Omental fat pad (tissue), 4 donors: ENCODE measurements around the gene DCTN2. TPM values are rescaled to one million over a fixed set of nuclear protein-coding genes. Genes with fewer than 3 reads are reported as not detected.
"Not testable (repeated sequence)": the region's sequence is repeated elsewhere in the genome, so short reads cannot be mapped to it uniquely, and the experiment has no call there.

Source experiments
- ATAC-seq: fragments of 150-250 bp; one replicate; pipeline ENCODE4 v1.9.1; 2016; ENCODE audit warnings: mild to moderate bottlenecking, moderate library complexity; ENCODE audit not compliant: low FRiP score
- DNase-seq: peaks from one replicate; pipeline ENCODE4 v3.0.0-alpha.2; 2019; ENCODE audit warnings: low spot score
- total RNA-seq, 4 donors: library from RNA; depleted of rRNA; stranded (reverse); fragments of >200 nt; gene quantifications; one replicate each; pipeline ENCODE4 v1.1.0, GENCODE V29; 2016
- TF ChIP-seq, protein P1 (sequence below), 3 donors: fragments of 450-650 bp; IDR thresholded peaks; one replicate each; pipeline ENCODE4 v1.5.1; 2016 to 2017; ENCODE audit warnings: antibody characterized with exemption in 3 of 3, mild to moderate bottlenecking in 3 of 3, moderate library complexity in 2 of 3

The DCTN2 gene
- total RNA-seq, 4 donors from 2014 or later, result 96.0 to 134 (median 123) TPM

DNA sequence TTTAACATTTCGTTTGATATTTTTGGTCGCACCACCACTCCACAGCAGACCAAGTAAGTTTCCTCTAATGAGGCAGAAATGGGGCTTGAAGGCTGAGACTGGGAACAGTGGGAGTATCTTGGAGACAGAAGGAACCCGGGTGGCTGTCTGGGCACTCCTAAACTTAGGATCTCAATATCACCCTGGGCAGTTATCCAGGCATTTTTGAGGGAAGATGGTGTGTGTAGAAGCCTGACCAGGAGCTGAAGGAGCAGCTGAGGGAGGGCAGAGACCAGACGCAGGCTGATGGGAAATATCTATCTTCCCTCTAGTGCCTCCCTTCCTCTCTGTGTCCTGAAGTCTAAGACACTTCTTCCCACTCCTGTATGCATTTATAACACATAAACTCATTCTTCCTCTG, 48.4 kb downstream of the DCTN2 start:
- DNase-seq (no peak), ATAC-seq (no peak)
- TF ChIP-seq, protein P1, sequence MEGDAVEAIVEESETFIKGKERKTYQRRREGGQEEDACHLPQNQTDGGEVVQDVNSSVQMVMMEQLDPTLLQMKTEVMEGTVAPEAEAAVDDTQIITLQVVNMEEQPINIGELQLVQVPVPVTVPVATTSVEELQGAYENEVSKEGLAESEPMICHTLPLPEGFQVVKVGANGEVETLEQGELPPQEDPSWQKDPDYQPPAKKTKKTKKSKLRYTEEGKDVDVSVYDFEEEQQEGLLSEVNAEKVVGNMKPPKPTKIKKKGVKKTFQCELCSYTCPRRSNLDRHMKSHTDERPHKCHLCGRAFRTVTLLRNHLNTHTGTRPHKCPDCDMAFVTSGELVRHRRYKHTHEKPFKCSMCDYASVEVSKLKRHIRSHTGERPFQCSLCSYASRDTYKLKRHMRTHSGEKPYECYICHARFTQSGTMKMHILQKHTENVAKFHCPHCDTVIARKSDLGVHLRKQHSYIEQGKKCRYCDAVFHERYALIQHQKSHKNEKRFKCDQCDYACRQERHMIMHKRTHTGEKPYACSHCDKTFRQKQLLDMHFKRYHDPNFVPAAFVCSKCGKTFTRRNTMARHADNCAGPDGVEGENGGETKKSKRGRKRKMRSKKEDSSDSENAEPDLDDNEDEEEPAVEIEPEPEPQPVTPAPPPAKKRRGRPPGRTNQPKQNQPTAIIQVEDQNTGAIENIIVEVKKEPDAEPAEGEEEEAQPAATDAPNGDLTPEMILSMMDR (IDR thresholded peaks at IDR 0.05), result no peak

DNA sequence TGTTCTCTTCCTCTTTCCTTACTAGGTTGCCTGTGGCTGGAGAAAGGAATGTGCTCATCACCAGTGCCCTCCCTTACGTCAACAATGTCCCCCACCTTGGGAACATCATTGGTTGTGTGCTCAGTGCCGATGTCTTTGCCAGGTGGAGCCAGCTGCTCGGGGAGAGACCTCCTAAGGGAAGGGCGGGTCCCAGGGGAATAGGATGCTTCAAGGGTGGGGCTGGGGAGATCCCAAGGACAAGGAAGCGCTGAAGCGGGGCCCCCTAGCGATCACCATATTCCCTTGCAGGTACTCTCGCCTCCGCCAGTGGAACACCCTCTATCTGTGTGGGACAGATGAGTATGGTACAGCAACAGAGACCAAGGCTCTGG, 48.9 kb downstream of the DCTN2 start:
- TF ChIP-seq, protein P1 (IDR thresholded peaks at IDR 0.05), result no peak
- ATAC-seq (no peak), DNase-seq (no peak)

DNA sequence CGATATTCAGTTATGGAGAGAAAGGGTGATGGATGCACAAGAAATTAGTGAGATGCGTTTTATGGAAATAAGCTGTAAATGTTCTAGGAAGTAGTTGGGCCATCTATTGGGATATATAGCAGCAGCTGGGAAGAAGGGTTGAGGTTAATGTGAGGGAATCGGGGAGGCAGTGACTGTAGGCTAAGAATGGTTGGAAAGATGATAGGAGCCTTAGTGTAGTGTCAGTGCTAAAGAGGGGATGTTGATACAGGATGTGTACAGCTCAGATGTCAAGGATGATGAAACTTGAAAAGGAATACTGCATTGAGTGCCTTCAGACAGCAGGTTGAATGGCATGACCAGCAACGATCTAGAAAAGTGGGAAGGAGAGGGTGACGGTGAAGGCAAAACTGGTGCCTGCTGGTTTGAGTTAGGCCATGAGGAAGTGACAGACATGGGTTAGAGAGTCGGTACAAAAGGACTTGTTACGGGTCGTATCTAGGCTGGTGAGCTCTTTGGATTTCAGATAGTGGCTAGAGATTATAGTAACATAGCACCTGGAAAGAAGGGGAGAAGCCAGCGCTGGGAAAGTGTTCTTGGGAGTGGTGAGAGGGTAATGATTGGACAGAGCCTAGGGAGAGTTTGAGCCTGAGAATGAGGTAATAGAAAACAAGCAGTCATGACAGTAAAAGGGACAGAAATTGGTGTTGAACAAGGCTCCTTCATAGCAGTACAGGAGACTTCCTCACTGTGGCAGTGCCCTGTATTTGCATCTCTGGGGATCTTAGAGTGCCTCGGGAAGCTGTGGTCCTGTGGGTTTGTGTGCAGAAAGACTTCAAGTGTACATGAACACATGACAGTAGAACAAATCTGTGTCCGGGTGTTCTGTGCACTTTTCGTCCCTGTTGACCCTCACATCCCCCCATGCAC, 49.5 kb downstream of the DCTN2 start:
- DNase-seq, result no peak
- ATAC-seq, result no peak
- TF ChIP-seq, protein P1 (IDR thresholded peaks at IDR 0.05), result no peak

DNA sequence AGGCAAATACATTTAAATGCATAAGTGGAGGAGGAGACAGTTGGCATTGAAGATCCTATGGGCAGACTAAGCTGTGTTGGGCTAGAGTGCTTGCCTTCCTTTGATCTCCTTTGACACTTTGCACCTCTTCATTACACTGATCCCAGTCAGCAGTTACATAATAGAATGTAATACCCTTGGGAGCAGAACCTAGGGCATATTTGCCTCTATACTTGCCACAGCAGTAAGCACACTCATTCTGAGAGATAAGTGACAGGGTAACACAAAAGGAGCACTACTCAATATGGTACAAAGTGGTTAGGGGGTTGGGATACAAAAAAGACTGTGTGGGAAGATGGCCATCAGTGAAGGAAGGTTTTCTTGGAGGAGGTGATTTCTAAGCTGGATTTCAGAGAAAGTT, 50.2 kb downstream of the DCTN2 start:
- TF ChIP-seq, protein P1 (IDR thresholded peaks at IDR 0.05), result no peak
- no peak for ATAC-seq

DNA sequence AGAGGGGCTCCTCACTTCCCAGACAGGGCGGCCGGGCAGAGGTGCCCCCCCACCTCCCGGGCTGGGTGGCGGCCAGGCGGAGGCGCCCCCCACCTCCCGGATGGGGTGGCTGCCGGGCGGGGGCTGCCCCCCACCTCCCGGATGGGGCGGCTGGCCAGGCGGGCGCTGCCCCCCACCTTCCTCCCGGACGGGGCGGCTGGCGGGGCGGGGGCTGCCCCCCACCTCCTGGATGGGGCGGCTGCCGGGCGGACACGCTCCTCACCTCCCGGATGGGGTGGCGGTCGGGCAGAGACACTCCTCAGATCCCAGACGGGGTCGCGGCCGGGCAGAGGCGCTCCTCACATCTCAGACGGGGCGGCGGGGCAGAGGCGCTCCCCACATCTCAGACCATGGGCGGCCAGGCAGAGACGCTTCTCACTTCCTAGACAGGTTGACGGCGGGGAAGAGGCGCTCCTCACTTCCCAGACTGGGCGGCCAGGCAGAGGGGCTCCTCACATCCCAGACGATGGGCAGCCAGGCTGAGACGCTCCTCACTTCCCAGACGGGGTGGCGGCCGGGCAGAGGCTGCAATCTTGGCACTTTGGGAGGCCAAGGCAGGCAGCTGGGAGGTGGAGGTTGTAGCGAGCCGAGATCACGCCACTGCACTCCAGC, 51.8 kb downstream of the DCTN2 start:
- DNase-seq, ATAC-seq: not testable (repeated sequence)

More for the DNA sequence above, 50.2 kb downstream of the DCTN2 start:
- no peak for DNase-seq

DNA sequence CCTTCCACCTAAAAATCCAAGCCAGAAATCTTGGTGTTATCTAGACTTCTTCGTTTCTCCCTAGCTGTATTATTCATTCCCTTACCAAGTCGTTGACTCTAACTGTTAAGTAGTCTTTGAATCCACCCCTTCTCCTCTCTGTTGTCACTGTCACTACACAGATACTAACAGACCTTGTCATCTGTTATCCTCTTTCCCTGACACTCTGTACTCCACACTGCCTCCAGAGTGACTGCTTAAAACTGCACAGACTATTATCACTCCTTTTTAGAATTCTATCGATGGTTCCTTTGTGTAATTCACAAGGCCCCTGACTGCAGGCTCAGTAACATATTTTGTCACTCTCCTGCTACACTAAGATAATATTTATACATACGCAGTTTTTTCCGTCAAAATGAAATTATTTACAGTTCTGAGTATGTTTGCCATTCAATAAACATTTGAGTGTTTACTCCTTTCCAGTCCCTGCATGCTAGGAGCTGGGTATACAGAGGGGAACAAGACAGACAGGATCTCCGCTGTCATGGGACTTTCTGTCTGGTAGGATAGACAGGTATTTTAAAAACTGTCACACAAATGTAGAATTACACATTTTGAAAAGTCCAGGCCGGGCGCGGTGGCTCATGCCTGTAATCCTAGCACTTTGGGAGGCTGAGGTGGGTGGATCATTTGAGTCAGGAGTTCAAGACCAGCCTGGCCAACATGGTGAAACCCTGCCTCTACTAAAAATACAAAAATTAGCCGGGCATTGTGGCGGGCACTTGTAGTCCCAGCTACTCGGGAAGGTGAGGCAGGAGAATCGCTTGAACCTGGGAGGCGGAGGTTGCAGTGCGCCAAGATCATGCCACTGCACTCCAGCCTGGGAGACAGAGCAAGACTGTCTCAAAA, 55.4 kb downstream of the DCTN2 start:
- DNase-seq (no peak), ATAC-seq (no peak)
- TF ChIP-seq, protein P1 (IDR thresholded peaks at IDR 0.05), result no peak

DNA sequence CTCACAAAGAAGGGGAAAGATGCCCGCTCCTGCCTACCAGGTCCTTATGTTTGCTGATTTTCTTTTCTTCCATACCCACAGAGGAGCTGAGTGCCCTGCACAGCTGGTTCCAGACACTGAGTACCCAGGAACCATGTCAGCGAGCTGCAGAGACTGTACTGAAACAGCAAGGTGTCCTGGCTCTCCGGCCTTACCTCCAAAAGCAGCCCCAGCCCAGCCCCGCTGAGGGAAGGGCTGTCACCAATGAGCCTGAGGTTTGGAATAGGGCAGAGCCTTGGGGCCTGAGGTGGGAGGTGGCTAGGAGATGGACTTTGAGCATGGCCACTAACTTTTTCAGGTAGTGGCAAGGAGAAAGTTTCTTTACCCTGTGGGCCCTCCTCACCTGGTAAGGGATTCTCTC, 56.9 kb downstream of the DCTN2 start:
- ATAC-seq, result no peak
- TF ChIP-seq, protein P1 (IDR thresholded peaks at IDR 0.05), result no peak
- DNase-seq, result no peak
